Sigmoid colon (tissue), 4 donors: ENCODE results near the gene KIAA0232.

Source experiments
- EP300 ChIP-seq, 4 donors: sonication (generic); formaldehyde crosslinking; IDR thresholded peaks; one replicate each; pipeline ENCODE4 v1.6.1; 2017; ENCODE audit warnings: antibody characterized with exemption in 4 of 4
- POLR2A ChIP-seq, 2 donors: fragments of 450-650 bp; IDR thresholded peaks; one replicate each; pipeline ENCODE4 v1.6.1; 2016; ENCODE audit warnings: antibody characterized with exemption in 2 of 2, mild to moderate bottlenecking in 2 of 2, moderate library complexity in 2 of 2
- POLR2AphosphoS5 ChIP-seq, 4 donors: sonication (generic); formaldehyde crosslinking; IDR thresholded peaks; one replicate each; pipeline ENCODE4 v1.6.1; 2017; ENCODE audit warnings: antibody characterized with exemption in 4 of 4
- TF ChIP-seq, protein P1 (sequence below), 4 experiments: fragments of 450-650 bp in 3 of 4; fragments of 200-600 bp in 1 of 4; IDR thresholded peaks; one replicate each; pipeline ENCODE4 v1.5.1; 2016 to 2019; ENCODE audit warnings: antibody characterized with exemption in 4 of 4, mild to moderate bottlenecking in 3 of 4, moderate library complexity in 2 of 4

DNA sequence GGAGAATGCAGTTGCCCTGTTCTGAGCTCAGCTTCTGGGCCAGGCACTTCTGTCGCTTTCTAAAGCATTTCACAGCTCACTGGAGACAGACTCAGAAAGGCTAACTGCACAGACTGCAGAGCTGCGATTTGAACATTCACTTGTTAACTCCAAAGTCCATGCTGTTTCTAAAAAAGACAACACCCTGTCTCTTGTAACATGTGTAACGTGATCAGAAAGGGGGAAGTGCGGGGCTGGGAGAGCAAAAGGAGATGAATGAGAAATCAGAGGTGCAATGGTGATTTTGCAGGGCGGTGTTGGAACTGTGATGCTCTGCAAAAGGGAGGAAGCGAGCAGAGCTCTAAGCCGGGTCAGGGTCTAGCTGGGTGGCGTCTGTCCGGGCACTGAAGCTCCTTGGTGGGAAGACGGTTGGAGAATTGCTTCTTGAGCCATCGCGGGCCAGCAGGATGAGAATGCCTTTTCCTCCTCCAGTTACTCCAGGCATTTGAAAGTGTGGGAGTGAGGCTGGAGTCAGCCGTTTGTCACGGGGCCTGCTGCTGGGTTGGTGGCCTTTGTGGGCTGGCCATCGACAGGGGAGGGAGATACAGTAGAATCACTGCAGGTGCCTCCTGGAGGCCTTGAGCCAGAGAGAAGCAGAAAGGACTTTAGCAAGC is 147.4 kb downstream of the KIAA0232 start:
- TF ChIP-seq, protein P1, sequence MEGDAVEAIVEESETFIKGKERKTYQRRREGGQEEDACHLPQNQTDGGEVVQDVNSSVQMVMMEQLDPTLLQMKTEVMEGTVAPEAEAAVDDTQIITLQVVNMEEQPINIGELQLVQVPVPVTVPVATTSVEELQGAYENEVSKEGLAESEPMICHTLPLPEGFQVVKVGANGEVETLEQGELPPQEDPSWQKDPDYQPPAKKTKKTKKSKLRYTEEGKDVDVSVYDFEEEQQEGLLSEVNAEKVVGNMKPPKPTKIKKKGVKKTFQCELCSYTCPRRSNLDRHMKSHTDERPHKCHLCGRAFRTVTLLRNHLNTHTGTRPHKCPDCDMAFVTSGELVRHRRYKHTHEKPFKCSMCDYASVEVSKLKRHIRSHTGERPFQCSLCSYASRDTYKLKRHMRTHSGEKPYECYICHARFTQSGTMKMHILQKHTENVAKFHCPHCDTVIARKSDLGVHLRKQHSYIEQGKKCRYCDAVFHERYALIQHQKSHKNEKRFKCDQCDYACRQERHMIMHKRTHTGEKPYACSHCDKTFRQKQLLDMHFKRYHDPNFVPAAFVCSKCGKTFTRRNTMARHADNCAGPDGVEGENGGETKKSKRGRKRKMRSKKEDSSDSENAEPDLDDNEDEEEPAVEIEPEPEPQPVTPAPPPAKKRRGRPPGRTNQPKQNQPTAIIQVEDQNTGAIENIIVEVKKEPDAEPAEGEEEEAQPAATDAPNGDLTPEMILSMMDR (IDR thresholded peaks at IDR 0.05): no peak
- TF ChIP-seq POLR2A (IDR thresholded peaks at IDR 0.05) (no peak), POLR2AphosphoS5 (IDR thresholded peaks at IDR 0.05) (no peak), EP300 (IDR thresholded peaks at IDR 0.05) (no peak)
